ENCODE results near the gene PADI6. TPM values are rescaled to one million over a fixed set of nuclear protein-coding genes. Genes with fewer than 3 reads are reported as not detected.
A peak's percentile ranks its signal among the peaks of the same experiment; 100 is the strongest.
"Not testable (repeated sequence)": the region's sequence is repeated elsewhere in the genome, so short reads cannot be mapped to it uniquely, and the experiment has no call there.

PADI6 gene
- total RNA-seq, result not detected in 2 replicates

DNA sequence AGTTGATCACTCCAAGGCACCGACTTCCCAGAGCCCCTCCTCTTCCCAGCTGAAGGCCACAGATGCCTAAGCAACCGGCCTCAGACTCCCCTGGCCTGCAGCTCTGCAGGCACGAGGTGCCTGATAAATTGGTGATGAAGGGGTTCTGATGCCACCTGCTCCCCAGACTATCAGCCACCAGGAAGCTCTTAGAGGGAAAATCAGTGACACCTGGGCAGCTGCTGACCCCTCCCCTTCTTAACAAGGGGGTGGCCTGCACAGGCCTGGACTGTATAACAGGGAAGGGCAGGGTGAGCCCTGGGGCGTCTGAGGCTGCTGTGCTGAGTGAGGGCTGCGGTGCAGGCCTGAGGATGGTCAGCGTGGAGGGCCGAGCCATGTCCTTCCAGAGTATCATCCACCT lies at the start of gene PADI6:
TSS of gene PADI6 (plus strand) at position 301 of the 400 bp plus-strand sequence. CDS start at position 351, 50 bp downstream.
- no peaks in the 10 kb centered on the region for H3K4me1 Mint-ChIP-seq
- no peak within 1 kb of the TSS for H3K4me3 Mint-ChIP-seq
- H3K27ac Mint-ChIP-seq, result no peak within 1 kb of the TSS
- no peaks in the 10 kb centered on the region for H3K36me3 Mint-ChIP-seq (ENCODE audit: low read depth)
- intact Hi-C loops (cut with micrococcal nuclease), result no loop called here
- H3K9me3 Mint-ChIP-seq, result no peaks in the 10 kb centered on the region
- peaks cover 2% of the 10 kb centered on the region for H3K27me3 Mint-ChIP-seq
- no peak for DNase-seq

GRCh38 chr1:17328855-17329254 lies 43.1 kb upstream of the PADI6 start:
- no peaks in the 10 kb centered on the region for H3K36me3 Mint-ChIP-seq (ENCODE audit: low read depth)
- no peak for DNase-seq
- H3K27me3 Mint-ChIP-seq, result peaks cover 13% of the 10 kb centered on the region
- no peak overlapping the region for H3K27ac Mint-ChIP-seq
- H3K4me1 Mint-ChIP-seq, result no peaks in the 10 kb centered on the region
- intact Hi-C loops (cut with micrococcal nuclease), result no loop called here
- no peaks in the 10 kb centered on the region for H3K9me3 Mint-ChIP-seq
- no peak overlapping the region for H3K4me3 Mint-ChIP-seq

- peaks cover 10% of the 10 kb centered on the region for H3K27me3 Mint-ChIP-seq
- H3K4me3 Mint-ChIP-seq, result no peak overlapping the region
- H3K36me3 Mint-ChIP-seq (ENCODE audit: low read depth), result no peaks in the 10 kb centered on the region
- intact Hi-C loops (cut with micrococcal nuclease), result loop anchor here (10.0 kb wide), 1 partner anchor 205 kb away; no protein-coding TSS in a partner anchor
- no peaks in the 10 kb centered on the region for H3K9me3 Mint-ChIP-seq
- H3K4me1 Mint-ChIP-seq, result no peaks in the 10 kb centered on the region
- DNase-seq, result no peak
- H3K27ac Mint-ChIP-seq, result no peak overlapping the region
These were observed 42.4 kb upstream of the PADI6 start for GRCh38 chr1:17329610-17330009.

DNA sequence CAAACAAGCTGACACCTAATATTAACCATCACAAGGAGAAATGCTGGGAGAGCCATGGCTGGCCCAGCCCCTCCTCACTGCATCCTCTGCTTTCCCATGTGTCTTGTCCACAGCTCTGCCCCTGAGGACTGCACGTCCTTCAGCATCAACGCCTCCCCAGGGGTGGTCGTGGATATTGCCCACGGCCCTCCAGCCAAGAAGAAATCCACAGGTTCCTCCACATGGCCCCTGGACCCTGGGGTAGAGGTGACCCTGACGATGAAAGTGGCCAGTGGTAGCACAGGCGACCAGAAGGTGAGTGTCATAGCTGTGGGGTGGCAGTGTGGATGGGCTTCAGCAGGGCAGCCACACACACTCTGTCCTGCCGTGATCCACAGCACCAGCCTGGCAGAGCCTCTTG lies 41.1 kb upstream of the PADI6 start:
- Mint-ChIP-seq H3K27me3 (peaks cover 4% of the 10 kb centered on the region), H3K36me3 (ENCODE audit: low read depth) (no peaks in the 10 kb centered on the region), H3K4me3 (no peak overlapping the region), H3K27ac (no peak overlapping the region), H3K4me1 (no peaks in the 10 kb centered on the region), H3K9me3 (no peaks in the 10 kb centered on the region)
- intact Hi-C loops (cut with micrococcal nuclease), result loop anchor here (10.0 kb wide), 1 partner anchor 206 kb away; no protein-coding TSS in a partner anchor
- no peak for DNase-seq

DNA sequence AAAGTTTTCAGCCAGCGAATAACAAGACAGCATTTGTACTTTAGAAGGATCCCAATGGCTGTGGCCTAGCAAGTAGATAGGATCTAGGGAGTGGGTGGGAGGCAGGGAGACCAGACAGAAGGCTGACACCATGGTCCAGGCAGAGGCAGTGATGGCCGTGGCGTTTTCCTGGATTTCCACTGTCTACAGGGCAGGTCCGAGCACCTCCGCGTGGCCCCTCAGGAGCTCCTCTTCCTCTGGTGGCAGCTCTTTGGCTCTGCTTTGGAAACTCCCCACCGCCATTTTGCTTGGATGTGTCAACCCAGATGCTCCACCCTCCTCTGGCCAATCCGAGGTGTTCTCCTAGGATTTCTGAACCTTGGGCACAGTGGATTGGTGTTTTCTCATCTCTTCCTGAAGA lies 38.9 kb upstream of the PADI6 start:
- Mint-ChIP-seq H3K36me3 (ENCODE audit: low read depth) (no peaks in the 10 kb centered on the region), H3K9me3 (no peaks in the 10 kb centered on the region), H3K4me3 (no peak overlapping the region), H3K27ac (no peak overlapping the region), H3K4me1 (peaks cover 3% of the 10 kb centered on the region), H3K27me3 (peaks cover 3% of the 10 kb centered on the region)
- intact Hi-C loops (cut with micrococcal nuclease), result loop anchor here (10.0 kb wide), 1 partner anchor 208 kb away; no protein-coding TSS in a partner anchor
- no peak for DNase-seq

GRCh38 chr1:17335821-17336710 lies 35.9 kb upstream of the PADI6 start:
- peak; percentile 87 for DNase-seq
- H3K27me3 Mint-ChIP-seq, result peaks cover 3% of the 10 kb centered on the region
- intact Hi-C loops (cut with micrococcal nuclease), result loop anchor here (10.0 kb wide), 1 partner anchor 211 kb away; no protein-coding TSS in a partner anchor

DNA sequence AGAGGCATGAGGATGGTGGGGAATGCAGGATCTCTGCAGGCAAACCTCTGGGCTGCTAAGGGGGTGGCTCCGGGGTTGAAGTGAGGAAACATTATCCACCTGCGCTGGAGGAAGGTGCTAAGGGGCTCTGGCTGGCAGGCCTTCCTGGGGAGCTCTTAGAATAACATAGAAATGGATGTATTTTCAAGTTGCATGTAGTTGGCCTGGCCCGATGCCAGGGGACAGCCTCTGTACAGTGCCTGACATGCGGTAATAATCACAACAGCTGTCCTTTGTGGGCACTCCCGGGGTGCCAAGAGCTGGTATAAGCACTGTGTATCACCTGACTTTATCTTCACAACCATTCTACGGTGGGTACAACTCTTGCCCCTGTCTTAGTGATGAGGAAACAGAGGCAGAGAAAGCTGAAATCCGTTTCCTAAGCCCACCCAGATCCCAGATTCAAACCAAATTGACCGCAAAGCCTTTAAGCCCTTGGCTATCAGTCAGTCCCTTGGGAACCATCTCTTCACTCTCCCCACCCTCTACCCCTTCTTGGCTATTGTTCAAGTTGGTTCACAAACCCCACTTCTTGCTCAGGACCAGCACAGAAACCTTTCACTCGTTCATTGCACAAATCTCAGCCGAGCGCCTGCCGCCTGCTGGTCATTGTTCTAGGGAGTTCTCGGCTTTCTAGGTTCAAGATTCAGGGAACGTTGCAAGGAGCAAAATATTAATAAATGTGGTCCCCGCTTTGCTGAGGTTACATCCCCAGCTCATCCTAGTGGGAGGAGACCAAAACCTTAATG lies 33.1 kb upstream of the PADI6 start:
- Mint-ChIP-seq H3K27me3 (peaks cover 3% of the 10 kb centered on the region), H3K27ac (no peak overlapping the region), H3K9me3 (no peaks in the 10 kb centered on the region), H3K36me3 (ENCODE audit: low read depth) (no peaks in the 10 kb centered on the region), H3K4me3 (no peak overlapping the region), H3K4me1 (peaks cover 3% of the 10 kb centered on the region)
- intact Hi-C loops (cut with micrococcal nuclease), result loop anchor here (10.0 kb wide), 1 partner anchor 214 kb away; no protein-coding TSS in a partner anchor
- no peak for DNase-seq

More at GRCh38 chr1:17335821-17336710, 35.9 kb upstream of the PADI6 start:
- Mint-ChIP-seq H3K27ac (no peak overlapping the region), H3K9me3 (no peaks in the 10 kb centered on the region), H3K4me1 (peaks cover 3% of the 10 kb centered on the region), H3K4me3 (no peak overlapping the region), H3K36me3 (ENCODE audit: low read depth) (no peaks in the 10 kb centered on the region)

DNA sequence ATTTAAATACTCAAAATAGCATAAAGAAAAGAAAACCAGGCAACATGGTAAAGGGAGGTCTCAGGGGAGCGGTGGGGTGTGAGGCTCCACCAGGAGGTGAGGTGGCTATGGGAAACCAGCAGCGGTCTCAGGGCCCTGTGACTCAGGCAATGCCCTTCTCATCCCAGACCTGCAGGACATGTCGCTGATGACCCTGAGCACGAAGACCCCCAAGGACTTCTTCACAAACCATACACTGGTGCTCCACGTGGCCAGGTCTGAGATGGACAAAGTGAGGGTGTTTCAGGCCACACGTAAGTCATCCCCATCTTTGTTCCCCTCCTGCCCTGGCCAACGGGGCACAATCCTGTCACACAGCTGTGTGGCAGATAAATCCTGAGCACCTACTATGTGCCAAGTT lies 32.5 kb upstream of the PADI6 start:
- no peak for DNase-seq
- Mint-ChIP-seq H3K27ac (no peak overlapping the region), H3K9me3 (no peaks in the 10 kb centered on the region), H3K4me1 (peaks cover 3% of the 10 kb centered on the region), H3K36me3 (ENCODE audit: low read depth) (no peaks in the 10 kb centered on the region), H3K27me3 (peaks cover 3% of the 10 kb centered on the region), H3K4me3 (no peak overlapping the region)
- intact Hi-C loops (cut with micrococcal nuclease), result loop anchor here (10.0 kb wide), 1 partner anchor 215 kb away; no protein-coding TSS in a partner anchor

GRCh38 chr1:17340358-17340757 lies 31.6 kb upstream of the PADI6 start:
- Mint-ChIP-seq H3K27ac (no peak overlapping the region), H3K27me3 (peaks cover 3% of the 10 kb centered on the region), H3K4me3 (no peak overlapping the region), H3K36me3 (ENCODE audit: low read depth) (no peaks in the 10 kb centered on the region), H3K4me1 (peaks cover 3% of the 10 kb centered on the region), H3K9me3 (no peaks in the 10 kb centered on the region)
- intact Hi-C loops (cut with micrococcal nuclease), result no loop called here
- no peak for DNase-seq

- Mint-ChIP-seq H3K36me3 (ENCODE audit: low read depth) (no peaks in the 10 kb centered on the region), H3K9me3 (no peaks in the 10 kb centered on the region), H3K27me3 (no peaks in the 10 kb centered on the region), H3K27ac (no peak overlapping the region), H3K4me1 (no peaks in the 10 kb centered on the region), H3K4me3 (no peak overlapping the region)
- no peak for DNase-seq
- intact Hi-C loops (cut with micrococcal nuclease), result no loop called here
These were observed 30.0 kb upstream of the PADI6 start for GRCh38 chr1:17342014-17342441.

- DNase-seq; intact Hi-C loops (cut with micrococcal nuclease); H3K27me3 Mint-ChIP-seq: not testable (repeated sequence)
These were observed 26.5 kb upstream of the PADI6 start for GRCh38 chr1:17345506-17345905.

GRCh38 chr1:17346046-17346789 lies 25.8 kb upstream of the PADI6 start:
- Mint-ChIP-seq H3K27ac (no peak overlapping the region), H3K9me3 (no peaks in the 10 kb centered on the region), H3K27me3 (no peaks in the 10 kb centered on the region), H3K4me3 (no peak overlapping the region), H3K4me1 (peaks cover 5% of the 10 kb centered on the region), H3K36me3 (ENCODE audit: low read depth) (no peaks in the 10 kb centered on the region)
- intact Hi-C loops (cut with micrococcal nuclease), result no loop called here
- no peak for DNase-seq

More at GRCh38 chr1:17345506-17345905, 26.5 kb upstream of the PADI6 start:
- H3K27ac Mint-ChIP-seq; H3K36me3 Mint-ChIP-seq (ENCODE audit: low read depth); H3K4me3 Mint-ChIP-seq; H3K9me3 Mint-ChIP-seq; H3K4me1 Mint-ChIP-seq: not testable (repeated sequence)

GRCh38 chr1:17347769-17348592 lies 24.0 kb upstream of the PADI6 start:
- Mint-ChIP-seq H3K36me3 (ENCODE audit: low read depth) (no peaks in the 10 kb centered on the region), H3K27me3 (no peaks in the 10 kb centered on the region), H3K9me3 (no peaks in the 10 kb centered on the region), H3K27ac (no peak overlapping the region), H3K4me1 (peaks cover 5% of the 10 kb centered on the region), H3K4me3 (no peak overlapping the region)
- intact Hi-C loops (cut with micrococcal nuclease), result no loop called here
- no peak for DNase-seq
